Keratinocyte (primary cell): ENCODE data around the gene CDC16.

Experiments used
- EZH2 ChIP-seq: IDR thresholded peaks from one replicate; pipeline ENCODE4 v1.6.1; 2012; ENCODE audit warnings: inconsistent platforms, mild to moderate bottlenecking, low read length, moderate library complexity
- TF ChIP-seq, protein P1 (sequence below), 3 experiments: IDR thresholded peaks in 1 of 3; conservative IDR thresholded peaks in 1 of 3; optimal IDR thresholded peaks in 1 of 3; 2 replicates in 2 of 3; 3 replicates in 1 of 3; pipeline versions ENCODE3 to v1.5.1; 2011; ENCODE audit warnings: low read length in 3 of 3, mild to moderate bottlenecking in 3 of 3, moderate library complexity in 2 of 3, control low read depth in 1 of 3, inconsistent platforms in 1 of 3; ENCODE audit not compliant: insufficient read depth in 2 of 3; ENCODE audit errors: extremely low read depth in 1 of 3

DNA sequence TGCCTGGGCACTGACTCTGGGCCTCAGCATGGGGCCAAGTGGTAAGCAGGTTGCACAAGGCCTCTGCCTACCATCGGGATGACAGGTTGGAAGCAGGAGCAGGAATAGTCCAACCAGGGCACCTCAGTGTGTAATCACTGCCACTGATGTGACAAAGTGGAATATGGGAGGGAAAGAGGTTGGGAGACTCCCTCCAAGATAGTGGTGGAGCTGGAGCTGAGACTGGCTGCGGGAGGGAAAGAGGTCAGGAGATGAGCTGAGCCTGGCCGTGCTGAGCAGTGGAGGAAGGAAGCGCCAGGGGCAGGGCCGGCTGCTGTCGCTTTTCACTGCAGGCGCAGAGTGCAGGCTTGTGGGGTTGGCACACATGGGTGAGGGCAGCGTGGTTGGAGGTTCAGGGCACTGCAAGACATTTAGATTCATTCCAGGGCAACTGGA is 53.5 kb downstream of the CDC16 start:
- TF ChIP-seq, protein P1, sequence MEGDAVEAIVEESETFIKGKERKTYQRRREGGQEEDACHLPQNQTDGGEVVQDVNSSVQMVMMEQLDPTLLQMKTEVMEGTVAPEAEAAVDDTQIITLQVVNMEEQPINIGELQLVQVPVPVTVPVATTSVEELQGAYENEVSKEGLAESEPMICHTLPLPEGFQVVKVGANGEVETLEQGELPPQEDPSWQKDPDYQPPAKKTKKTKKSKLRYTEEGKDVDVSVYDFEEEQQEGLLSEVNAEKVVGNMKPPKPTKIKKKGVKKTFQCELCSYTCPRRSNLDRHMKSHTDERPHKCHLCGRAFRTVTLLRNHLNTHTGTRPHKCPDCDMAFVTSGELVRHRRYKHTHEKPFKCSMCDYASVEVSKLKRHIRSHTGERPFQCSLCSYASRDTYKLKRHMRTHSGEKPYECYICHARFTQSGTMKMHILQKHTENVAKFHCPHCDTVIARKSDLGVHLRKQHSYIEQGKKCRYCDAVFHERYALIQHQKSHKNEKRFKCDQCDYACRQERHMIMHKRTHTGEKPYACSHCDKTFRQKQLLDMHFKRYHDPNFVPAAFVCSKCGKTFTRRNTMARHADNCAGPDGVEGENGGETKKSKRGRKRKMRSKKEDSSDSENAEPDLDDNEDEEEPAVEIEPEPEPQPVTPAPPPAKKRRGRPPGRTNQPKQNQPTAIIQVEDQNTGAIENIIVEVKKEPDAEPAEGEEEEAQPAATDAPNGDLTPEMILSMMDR (optimal IDR thresholded peaks at IDR 0.05 in 1 of 3, IDR thresholded peaks at IDR 0.05 in 1 of 3, conservative IDR thresholded peaks at IDR 0.05 in 1 of 3; ENCODE audit: extremely low read depth in 1 of 3, insufficient read depth in 2 of 3, low read length in 3 of 3): no peak
- no peak for TF ChIP-seq EZH2
